Stimulated activated CD4-positive, alpha-beta T cell treated with anti-CD3 and anti-CD28 coated beads, TNF-alpha, amount 100 ng/mL, for 48 hours (primary cell): Measurements from ENCODE around the gene C1QTNF1.
A peak's percentile ranks its signal among the peaks of the same experiment; 100 is the strongest.

Experiments used
- DNase-seq, 3 donors: peaks; one replicate each; pipeline ENCODE4 v3.0.0-alpha.2; 2020; ENCODE audit warnings: low read depth in 3 of 3

Gene C1QTNF1, protein sequence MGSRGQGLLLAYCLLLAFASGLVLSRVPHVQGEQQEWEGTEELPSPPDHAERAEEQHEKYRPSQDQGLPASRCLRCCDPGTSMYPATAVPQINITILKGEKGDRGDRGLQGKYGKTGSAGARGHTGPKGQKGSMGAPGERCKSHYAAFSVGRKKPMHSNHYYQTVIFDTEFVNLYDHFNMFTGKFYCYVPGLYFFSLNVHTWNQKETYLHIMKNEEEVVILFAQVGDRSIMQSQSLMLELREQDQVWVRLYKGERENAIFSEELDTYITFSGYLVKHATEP

DNA sequence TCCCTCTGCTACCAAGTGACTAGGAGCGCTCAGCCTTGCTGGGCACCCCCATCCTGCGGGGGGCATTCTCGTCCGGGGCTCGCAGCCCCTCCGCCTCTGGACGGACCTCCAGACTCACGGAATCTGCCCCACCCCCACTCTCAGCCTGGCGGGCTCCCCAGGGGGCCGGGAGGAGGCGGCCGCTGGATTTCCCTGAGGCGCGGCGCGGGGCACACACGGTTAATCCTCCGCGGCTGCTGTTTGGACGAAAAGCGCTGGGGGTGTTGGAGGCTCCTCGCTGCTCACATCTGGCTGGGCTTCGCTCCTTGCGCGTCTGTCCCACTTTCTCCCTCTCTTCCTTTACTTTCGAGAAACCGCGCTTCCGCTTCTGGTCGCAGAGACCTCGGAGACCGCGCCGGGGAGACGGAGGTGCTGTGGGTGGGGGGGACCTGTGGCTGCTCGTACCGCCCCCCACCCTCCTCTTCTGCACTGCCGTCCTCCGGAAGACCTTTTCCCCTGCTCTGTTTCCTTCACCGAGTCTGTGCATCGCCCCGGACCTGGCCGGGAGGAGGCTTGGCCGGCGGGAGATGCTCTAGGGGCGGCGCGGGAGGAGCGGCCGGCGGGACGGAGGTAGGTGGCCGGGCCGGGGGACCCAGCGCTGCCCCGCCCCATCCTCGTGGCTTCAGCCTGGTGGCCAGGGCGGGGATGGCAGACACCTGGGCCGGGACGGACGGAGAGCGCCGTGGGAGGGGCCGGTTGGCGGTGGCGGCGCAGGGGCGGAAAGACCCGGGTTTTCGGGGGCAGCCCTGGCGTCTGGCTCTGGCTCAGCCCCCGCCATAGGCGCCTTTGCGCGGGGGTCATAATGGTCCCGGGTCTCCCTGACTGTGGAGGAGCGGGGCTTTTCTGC lies at the start of gene C1QTNF1:
Gene C1QTNF1 (plus strand): TSS at position 284 of the 886 bp plus-strand sequence. CDS start 19,800 bp downstream, outside the sequence.
- peak in 1 of 3 donors; percentile 26 for DNase-seq

DNA sequence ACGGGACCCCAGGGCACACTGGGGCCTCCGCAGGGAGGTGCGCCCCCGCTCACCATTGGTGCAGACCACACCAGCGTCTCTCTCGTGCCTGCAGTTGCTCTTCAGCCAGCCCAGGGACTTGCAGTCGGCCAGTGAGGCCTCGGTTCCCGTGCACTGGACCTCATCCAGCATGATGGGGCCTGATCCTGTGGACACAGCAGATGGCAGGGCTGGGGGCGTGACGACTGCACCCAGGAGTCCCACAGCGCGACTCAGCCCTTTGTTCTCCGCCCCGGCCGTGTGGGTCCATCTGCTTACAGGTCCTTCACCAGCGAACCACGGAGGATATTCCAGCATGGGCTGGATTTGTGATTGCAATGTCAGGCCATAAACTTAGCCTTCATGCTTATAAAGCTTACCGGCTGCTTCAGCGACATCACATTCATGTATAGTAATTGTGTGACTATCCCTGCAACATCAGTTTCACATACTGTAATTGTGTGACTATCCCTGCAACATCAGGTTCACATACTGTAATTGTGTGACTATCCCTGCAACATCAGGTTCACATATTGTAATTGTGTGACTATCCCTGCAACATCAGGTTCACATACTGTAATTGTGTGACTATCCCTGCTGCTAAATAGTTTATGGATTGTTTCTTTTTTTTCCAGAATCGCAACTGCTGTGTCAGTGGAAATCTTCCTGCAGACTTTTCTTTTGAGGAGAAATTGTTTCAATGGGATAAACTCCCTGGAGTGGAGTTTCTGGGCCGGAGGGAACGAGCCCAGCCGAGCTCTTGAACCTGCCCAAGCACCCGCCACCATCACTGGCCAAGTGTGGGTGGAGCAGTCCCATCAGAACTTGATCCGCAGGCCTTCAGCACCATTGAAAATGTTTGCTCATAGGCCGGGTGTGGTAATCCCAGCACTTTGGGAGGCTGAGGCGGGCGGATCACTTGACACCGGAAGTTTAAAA lies 49.1 kb upstream of the C1QTNF1 start:
- no peak for DNase-seq

DNA sequence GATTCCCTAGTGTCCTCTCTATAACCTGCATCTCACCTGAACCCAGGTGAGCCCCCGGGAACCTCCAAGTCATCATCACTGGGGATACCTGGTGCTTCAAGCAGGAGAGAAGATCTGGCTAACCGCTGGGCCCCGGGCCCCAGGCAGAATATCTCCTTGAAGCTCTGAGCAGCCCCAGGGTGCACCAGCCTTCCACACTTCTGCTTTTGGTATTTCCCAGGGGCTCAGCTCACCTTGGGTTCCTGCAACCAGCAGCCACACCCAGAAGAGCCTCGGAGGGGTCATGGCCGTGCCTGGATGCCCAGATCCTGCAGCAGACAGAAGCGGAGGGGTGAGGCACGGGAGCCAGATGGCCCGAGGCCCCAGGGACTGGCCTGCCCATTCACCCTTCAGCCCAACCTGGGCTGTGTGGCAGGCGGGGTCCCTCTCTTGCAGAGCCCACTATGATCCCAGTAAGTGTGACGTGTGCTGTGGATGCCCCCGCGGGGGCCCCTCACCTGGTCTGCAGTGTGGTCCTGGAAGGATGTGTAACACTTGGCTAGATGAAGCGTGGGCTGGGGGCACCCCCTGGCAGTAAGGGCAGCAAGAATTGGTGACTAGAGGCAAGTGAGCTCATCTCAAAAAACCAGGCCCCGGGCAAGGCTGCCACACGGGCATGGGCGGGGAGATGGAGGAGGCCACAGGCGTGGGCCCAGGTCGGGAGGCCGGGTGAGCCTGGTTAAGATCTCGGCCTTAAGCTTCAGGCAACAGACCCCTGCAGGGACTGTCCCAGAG lies 46.9 kb upstream of the C1QTNF1 start:
- DNase-seq: no peak

DNA sequence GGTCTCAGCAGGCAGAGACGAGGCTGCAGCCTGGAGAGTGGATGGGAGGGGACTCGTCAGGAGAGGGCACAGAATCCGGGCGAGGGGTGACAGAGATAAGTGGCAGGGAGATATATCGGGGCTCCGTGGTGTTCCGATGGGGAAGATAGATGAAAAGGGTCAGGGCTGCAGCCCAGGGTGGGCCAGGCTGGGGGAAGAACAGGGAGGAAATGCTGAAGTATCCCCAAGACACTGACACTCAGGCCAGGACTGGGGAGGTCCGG lies 46.4 kb upstream of the C1QTNF1 start:
- no peak for DNase-seq

DNA sequence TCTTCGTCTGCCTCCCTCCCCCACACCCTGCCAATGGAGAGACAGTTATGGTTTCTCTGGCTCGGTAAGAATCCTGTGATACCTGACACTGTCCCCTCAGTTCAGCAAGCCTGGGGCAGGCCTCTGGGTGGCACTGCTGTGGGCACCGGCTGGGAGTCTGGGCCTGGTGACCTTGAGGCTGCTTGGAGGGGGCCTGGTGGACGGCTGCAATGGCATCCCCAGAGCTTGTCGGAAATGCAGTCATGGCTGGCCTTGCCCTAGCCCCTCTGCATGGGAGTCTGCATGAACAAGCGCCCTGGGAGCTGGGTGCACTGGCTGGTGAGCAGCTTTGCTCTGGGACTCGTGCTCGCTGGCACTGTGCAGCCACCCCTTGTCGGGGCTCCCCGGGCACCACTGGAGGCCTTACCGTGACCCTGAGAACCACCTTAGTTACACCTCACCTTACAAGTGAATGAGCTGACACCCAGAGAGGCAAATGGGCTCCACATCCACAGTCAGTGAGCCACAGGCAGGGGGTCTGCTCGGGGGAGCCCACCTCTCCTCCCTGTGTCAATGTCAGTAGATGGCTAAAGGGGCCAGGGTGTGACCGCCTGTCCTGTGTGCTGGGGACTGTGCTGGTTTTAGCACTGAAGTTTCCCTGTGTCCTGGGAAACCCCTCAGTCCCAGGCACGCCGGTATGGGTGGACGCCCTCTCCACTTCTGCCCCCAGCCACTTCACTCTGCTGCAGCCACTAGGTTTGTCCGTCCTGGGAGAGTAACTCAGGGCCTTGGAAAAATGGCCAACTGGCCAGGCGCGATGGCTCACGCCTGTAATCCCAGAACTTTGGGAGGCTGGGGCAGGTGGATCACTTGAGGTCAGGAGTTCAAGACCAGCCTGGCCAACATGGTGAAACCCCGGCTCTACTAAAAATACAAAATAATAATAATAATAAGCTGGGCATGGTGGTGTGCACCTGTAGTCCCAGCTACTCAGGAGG lies 45.7 kb upstream of the C1QTNF1 start:
- no peak for DNase-seq

DNA sequence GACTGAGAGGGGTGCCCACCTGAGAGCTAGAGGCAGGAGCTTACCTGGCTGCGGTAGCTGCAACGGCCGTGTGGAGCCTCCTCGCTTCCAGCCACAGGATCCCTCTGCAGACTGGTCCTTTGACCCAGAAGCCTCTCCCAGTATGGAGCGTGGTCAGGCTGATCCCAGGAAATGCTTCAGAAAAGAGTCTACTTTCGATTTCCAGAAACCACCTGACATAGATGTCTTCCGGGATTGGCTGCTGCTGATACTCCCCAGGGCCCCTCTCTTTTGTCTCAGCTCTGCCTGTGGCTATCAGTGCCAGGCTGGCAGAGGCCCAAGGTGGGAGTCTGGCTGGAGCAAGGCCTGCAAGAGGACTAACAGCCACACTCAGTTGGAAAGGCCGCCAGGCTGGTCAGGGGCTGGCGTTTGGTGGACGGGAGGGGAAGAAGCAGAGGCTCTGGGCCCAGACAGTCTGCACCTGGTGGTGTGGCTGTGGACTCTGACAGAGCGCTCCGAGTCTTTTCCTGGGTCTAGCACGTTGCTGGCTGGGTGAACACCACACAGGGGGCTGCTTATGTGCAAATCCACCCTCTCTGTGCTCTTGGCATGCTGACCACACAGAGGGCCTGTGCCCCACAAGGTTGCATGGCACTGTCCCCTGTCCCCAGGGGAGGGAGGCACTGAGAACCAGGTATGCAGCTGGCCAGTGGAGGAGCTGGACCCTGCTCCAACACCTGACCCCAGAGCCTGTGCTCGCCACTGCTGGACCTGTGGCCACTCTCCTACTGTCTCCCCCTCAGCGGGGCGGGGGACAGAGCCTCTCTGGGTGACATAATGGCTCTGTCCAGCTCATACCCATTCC lies 44.0 kb upstream of the C1QTNF1 start, which contains the start of gene LGALS3BP:
Gene LGALS3BP (minus strand): TSS at position 144 of the 844 bp plus-strand sequence. CDS start 2,732 bp downstream, outside the sequence.
- no peak for DNase-seq

DNA sequence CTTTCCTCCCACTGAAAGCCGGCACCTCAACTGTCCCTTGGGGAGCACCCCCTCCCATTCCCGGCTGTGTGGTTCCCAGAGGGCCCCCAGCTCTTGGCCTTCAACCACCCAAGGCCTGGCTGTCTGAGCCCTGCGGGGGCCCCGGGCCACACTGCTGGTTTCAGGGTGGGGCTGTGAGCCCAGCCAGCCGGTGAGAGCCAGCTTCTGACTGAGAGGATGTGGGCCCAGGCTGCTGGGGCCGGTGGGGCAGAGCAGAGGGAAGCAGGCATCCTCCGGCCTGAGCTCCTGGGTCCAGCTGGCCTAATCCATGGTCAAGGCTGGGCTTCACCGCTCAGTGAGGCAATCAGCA lies 43.4 kb upstream of the C1QTNF1 start:
- DNase-seq: no peak

DNA sequence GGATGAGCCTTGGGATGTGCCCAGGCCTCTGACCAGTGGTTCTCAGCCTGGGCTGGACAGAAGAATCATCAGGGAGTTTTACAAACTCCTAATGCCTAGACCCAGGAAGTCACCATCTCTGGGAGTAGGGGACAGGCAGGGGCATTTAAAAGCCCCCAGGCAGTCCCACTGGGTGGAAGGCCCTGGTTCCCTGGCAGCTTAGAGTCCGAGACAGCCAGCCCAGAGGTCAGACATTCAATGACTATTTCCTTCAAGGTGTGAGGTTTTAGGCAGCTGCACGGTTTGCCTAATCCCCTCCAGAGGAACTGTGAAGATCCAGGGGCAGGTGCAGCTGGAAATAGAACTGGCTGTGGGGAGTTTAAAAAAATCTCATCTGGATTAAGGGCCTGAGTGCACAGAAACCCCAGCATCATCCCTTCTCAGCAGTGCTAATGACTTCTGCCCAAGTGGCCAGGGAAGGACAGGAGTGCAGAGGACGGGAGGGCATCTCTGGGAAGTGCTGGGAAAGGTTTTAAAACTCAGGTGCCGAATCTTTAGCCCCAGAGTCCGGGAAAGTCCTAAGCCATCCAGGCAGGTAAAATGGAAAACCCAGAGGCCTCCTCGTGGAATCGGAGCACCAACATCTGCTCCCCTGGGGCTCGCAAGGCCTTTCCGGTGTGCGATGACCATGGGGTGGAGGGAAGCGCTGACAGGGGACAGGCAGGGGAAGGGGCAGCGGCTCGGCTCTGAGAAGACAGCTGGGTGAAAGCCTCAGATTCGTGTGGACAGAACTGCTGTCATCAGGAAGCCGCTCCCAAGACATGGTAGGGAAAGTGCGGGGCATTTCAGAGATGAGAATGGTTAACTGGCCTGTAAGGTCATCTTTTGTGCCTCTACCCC lies 42.7 kb upstream of the C1QTNF1 start:
- DNase-seq: no peak

DNA sequence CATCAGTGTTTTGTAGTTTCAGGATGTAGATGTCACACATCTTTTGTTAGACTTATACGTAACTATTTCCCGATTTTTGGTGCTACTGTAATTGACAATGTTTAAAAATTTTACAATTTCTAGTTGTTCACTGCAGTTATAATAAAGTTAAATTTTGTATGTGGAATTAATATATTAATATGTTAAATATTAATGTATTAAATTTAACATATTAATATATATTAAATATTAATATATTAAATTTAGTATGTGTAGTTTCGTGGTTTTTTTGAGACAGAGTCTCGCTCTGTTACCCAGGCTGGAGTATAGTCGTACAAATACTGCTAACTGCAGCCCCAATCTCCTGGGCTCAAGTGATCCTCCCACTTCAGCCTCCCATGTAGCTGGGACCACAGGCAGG lies 38.6 kb upstream of the C1QTNF1 start:
- DNase-seq: no peak

DNA sequence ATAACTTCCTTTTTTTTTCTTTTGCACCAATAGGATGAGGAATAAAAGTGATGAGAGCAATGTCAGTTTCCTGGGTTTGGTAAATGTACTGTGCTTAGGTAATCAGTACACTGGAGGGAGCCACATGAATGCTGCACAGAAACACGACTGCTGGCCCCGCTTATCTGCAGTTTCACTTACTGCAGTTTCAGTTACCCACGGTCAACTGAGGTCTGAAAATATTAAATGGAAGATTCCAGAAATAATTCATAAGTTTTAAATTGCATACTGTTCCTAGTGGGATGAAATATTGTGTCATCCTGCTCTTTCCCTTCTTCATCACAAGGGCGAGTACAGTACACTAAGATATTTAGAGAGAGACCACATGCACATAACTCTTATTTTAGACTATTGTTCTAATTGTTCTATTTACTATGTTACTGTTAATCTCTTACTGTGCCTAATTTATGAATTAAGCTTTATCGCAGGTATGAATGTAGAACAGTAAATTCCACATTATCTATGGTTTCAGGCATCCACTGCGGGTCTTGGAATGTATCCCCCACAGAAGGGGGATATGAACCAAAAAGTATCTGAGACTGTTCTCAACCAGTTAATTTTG lies 37.8 kb upstream of the C1QTNF1 start:
- no peak for DNase-seq

DNA sequence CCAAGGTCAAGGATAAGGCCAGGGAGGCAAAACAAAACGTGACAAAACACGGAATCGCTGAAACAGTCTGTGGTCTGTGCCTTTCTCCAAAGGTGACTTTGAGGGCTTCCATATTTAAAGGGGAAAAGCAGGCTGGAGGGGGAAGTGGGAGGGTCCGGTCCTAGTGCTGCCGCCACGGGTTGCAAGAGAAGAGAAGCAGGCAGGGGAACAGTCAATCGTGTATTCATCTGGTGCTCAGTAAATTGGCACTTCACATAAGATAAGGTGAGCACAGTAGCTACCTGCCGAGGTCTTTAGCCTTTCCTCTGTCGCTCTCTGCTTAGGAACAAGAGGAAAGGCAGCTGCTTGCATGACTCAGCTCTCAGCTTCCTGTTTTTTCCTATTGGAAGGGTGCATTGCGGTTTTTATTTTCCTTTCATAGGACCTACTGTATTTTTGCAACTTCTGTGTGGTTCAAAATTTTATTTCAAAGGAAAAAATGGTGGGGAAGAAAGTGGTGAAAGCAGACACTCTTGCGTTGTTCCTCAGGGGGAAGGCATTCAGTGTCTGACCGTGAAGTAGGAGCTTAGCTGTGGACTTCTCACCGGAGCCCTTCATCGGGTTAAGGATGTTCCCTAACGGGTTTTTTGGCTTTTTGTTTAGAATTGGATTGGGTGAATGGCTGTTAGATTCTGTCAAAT lies 37.2 kb upstream of the C1QTNF1 start:
- DNase-seq: no peak

DNA sequence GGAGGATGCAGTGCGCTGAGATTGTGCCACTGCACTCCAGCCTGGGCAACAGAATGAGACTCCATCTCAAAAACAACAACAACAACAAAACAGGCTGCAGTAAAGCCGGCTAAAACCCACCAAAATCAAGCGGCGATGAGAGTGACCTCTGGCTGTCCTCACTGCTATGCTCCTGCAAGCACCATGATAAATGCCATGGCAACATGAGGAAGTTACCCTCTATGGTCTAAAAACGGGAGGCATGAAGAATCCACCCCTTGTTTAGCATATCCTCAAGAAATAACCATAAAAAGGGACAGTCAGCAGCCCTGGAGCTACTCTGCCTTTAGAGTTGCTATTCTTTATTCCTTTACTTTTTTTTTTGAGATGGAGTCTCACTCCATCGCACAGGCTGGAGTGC lies 35.8 kb upstream of the C1QTNF1 start:
- no peak for DNase-seq

DNA sequence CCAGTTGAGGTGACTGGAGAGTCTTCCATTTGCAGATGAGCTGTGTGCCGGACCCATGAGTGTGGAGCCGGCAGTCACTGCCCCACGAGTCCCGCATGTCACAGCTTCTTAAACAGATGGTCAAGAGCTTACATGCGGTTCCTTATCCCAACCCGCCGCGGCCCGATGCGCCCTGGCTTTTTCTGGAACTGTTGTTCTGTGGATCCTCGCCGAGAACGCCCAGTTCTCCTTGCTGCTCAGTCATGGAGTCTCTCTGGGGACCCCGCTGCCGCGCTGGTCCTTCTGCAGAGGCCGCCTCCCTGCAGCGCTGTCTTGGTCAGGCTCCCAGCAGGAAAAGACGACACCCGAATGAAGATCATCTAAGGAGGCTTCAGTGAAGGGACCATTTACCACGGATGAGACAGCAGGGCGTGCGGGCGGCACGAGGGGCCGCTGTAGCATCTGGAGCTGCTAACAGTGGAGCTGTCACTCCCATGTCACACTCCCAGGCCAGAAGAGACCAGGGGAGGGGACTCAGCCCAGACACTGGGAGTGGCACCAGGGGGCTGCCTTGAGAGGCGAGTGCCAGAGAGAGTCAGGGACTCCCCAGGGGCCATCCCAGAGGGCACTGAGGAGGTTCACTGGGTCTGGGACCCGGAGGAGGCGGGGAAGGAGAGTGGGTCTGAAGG lies 33.5 kb upstream of the C1QTNF1 start:
- DNase-seq: no peak

DNA sequence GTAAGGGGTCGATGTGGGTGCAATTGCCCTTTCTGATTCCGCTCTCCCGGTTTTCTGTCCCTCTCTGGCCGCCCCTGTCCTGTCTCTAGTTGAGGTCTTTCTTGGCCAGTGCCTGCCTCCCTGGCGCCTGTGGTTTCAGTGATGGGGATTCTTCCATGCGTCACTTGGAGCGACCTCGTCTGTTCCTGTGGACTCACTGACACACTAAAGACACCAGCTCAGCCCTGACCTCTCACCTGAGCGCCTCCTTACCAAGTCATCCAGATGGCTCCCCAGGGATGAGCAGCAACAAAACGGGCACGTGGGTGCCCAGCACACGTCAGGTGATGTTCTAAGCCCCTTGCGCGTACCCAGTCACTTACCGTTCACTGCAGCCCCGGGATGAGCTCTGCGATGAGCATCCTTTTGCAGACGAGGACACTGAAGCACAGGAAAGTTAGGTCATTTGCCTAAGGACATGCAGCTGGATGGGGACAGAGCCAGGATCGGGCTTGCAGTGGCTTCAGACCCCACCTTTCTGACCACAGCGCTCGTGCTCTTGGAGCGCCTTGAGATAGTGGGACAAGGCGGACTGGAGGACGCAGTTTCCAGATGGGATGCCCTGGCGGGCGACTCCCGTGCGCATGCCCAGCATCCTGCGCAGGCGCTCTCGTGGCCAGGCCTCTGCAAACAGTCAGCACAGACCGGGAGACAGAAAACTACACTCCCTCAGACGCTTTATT lies 32.8 kb upstream of the C1QTNF1 start:
- DNase-seq: no peak

DNA sequence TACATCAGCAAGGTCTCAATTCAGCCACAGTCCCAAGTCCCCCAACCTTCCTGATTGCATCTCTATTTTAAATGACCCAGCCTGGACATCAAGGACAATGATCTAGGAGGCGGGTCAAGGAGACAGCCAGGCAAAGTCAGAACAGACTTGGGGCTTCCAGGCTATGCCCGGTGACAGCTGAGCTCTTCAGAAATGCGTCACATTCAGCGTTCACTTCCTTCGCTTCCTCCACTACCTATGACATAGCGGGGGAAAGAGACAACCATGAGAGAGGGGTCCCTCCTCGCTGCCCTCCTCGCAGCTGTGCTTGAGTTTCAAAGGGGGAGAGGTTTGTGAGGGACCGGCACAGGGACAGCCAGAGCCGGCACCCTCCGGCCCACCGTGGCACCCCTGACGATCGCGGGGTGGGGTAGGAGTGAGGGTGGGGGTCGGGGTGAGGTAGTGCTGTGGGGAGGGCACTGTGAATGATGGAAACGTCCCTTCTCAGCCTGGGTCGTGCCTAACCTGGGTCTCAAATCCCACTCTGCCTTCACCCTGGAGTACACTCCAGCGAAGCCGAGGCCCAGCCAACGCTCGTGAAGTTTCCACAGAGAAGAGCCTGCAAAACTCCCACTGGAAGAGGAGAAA lies 31.9 kb upstream of the C1QTNF1 start:
- no peak for DNase-seq
